NCI-H1436 (cell line): Measurements from ENCODE around the gene ERC1.
"Not testable (repeated sequence)": the region's sequence is repeated elsewhere in the genome, so short reads cannot be mapped to it uniquely, and the experiment has no call there.

Experiments
- DNase-seq: peaks from one replicate; lab custom pipeline; 2025; lab: John Stamatoyannopoulos, UW

ERC1 gene

DNA sequence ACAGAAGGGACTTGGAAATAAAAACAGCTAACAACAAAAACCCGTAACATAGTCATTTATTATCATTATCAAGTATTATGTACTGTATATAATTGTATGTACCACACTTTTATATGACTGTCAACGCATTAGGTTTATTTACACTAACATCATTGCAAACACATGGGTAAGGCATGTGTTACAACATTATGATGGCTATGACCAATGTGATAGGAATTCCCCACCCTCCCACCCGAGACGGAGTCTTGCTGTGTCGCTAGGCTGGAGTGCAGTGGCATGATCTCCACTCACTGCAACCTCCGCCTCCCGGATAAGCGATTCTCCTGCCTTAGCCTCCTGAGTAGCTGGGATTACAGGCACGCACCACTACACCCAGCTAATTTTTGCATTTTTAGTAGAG is 82.6 kb downstream of the ERC1 start:
- DNase-seq, result no peak

DNA sequence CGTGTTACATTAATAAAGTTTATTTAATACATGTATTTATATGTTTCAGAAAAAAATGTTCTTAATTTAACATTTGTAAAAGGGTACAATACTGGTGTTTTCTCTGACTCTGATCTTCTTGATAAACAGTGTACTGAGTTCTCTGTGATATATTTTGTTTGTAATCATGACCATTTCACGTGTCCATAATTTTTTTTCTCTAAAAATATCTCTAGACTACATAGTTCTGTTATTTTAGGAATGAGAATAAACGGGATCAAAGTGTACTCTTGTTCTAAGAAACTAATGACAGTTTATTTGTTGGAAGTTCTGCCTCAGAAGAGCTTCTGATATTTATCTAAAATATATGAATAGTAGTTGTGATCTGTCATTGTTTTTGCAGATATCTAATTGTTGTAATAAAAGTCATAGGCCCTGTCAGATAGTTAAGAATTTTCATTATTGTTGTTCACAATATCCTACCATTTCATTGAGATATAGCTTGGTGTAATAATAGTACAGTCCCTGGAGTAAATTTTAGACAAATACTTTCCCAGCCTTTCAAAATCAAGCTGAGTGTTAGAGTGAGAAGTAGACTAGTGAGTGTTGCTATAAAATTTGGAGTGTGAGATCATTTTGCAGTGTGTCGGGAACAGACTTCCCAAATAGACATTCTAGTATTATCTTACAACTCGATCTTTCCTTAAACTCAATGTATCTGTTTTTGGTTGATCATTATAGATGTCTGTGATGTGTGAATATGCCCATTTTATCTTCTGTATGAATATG is 86.2 kb downstream of the ERC1 start:
- DNase-seq, result no peak

DNA sequence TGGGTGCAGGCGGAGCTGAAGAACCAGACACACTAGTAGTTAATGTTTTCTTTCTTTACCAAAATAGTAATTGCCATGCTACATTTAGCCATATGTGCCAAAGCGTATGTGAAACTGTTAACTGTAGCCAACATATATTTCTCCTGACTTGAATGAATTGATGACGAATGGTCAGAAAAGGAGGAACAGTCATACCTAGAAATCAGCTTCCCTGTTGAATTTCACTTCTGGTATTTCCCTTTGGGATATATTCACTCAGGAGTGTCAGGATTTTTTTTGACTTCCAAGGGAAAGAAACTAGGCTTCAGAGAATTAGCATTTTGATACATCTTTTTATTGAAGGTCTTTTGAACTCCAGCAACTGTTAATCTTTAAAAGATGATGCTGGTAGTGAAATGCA is 87.0 kb downstream of the ERC1 start:
- no peak for DNase-seq

DNA sequence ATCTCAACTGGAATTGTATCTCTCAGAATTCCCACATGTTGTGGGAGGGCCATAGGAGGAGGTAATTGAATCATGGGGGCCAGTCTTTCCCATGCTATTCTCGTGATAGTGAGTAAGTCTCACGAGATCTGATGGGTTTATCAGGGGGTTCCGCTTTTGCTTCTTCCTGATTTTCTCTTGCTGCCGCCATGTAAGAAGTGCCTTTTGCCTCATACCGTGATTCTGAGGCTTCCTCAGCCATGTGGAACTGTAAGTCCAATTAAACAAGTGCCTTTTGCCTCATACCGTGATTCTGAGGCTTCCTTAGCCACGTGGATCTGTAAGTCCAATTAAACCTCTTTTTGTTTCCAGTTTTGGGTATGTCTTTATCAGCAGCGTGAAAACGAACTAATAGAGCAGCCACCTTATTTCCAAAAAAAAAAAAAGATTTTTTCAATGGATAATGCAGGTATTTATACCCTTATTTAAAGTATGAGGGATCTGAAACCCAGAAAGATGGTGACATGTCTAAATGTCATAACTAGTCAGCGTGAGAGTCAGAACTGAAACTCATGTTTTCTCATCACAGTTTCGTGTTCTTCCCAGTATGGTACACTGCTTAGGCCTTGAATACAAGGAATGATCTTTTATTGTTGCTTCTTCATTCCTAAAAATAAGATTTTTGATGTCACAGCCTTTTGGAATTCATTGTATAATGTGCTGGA is 89.6 kb downstream of the ERC1 start:
- no peak for DNase-seq

DNA sequence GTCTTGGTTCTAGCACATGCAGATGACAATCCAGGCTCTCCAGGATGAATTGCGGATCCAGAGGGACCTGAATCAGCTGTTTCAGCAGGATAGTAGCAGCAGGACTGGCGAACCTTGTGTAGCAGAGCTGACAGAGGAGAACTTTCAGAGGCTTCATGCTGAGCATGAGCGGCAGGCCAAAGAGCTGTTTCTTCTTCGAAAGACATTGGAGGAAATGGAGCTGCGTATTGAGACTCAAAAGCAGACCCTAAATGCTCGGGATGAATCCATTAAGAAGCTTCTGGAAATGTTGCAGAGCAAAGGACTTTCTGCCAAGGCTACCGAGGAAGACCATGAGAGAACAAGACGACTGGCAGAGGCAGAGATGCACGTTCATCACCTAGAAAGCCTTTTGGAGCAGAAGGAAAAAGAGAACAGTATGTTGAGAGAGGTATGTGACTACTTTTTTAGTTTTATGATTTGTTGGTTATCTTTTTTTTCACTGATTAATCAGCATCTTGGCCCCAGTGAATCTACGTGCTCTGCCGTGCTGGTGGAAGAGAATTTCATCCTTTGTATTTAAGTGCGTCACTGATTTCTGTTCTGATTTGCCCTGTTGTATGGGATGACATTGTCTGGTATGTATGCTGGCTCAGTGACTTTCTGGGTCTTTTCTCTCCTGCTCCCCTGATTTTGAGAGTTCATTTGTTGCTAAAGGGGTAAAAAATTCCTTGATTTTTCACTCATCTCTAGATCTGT is 92.3 kb downstream of the ERC1 start:
- DNase-seq, result no peak

DNA sequence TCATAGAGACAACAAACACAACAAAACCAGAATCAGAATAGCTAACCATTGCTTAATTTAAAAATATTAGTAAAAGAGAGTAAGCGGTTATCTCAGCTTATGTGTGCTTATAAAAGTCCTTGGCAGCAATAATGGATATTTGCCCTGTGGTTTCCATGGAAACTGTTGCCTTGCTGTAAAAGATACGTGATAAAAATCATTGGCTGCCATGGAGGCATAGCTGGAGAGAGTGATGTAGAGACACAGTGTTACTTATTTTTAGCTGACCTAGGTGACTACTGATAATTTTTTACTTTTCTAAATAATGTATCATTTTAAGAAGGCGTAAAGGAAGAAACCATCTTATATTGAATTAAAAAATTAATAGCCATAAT is 92.9 kb downstream of the ERC1 start:
- DNase-seq, result peak; percentile 27

DNA sequence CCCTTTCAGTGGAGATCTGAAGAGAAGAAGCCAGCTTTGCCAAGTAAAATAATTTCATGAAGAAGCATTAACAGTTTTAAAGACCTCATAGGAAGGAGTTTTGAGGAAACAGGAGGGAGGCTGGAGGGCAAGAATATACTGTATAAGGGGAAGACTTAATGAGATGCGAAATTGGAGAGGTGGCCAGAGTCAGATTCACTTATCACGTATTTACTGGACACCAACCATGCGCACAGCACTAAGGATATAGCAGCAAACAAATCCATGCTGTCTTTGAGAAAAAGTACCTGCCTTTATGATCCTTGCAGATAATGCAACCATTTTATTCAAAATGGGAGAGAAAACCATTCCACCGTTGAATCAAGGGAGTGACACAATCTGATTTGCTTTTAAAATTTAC is 100.3 kb downstream of the ERC1 start:
- no peak for DNase-seq

DNA sequence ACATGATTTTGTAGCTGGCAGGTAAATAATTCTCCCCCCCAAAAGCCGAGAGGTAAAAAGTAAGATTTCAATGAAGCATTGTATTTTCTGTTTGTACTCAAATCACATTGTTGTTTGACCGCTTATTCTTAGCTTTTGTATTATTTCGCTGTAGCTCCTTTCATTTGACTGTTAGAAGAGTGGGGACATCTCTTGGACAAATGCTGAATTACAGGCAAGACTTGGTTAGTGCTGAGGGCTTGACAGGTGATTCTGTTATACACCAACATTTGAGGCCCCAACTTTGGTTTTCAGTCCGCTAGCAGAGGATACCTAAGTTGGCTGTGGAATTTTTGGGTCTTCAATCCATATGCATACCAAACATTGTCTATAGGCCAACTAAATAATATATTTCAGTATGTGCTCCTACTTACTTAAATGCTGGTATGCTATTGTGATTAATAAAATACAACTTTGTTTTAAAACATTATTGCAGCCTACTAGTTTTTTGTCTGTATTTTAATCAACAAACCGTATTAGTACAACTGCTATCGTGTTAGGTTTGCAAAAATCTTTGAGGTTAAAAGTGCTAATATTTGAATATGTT is 102.2 kb downstream of the ERC1 start:
- peak; percentile 39 for DNase-seq

DNA sequence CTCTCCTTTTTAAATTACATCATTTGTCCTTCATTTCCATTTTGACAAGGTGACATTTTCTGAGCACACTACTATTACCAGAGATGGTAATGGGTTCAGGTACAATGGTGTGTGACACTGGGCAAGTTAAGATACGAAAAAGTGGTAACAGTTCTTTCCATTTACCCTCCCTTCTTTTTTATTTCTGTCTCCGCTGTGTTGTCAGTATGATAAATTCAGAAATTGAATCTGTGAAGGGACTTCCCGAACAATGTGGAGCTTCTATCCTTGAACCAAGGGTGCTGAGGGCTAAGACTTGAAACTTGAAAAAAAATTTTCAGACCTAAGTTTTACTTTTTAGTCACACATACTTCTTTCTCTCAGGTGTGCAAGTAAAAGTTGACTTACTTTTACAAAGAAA is 103.7 kb downstream of the ERC1 start:
- DNase-seq, result no peak

DNA sequence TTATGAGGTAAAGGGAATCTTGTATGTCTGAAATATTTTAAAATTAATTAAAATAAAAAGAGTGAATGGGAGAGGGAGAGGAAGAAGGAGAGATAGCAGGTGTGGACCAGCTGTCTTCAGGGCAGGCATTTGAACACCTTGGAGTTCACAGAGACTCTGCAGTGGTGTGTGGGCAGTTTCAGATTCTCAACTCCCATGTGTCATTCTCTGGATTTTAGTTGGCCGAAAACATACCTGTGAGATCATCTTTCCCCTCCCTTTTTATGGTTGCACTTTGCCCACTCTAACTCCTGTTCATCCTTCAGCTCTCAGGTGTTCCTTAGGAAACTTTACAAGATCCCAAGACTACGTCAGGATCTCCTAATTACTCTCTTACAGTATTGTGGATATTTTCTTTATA is 108.1 kb downstream of the ERC1 start:
- DNase-seq, result no peak

DNA sequence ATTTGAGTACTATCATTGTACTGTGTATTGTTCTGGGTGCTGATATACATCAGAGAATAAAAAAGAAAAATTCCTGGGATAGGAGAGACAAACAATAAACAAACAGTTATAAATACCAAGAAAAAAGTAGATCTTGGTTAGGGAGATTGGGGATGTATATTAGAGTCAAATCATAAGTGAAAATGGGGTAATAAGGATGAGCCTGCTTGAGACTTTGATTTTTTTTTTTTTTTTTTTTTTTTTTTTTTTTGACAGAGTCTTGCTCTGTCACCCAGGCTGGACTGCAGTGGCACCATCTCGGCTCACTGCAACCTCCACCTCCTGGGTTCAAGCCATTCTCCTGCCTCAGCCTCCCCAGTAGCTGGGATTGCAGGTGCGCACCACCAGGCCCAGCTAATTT is 108.6 kb downstream of the ERC1 start:
- not testable (repeated sequence) for DNase-seq

DNA sequence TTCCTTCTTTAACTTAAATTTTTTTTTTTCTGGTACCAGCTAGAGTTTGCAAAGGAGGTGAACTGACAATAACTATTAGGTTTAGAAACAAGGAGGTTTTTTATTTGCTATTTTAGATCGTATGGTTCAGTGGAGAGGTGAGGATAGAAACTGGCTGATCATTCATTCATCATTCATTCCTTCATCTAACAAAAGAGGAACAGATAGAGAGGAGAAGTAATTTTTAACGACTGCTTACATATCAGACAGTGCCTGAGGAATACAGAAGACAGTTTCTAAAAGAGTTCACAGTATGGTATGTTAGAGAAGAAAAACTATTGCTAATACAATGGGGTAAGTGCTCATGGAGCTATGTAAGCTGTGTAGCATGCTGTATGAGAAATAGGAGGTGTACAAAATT is 111.1 kb downstream of the ERC1 start:
- no peak for DNase-seq

DNA sequence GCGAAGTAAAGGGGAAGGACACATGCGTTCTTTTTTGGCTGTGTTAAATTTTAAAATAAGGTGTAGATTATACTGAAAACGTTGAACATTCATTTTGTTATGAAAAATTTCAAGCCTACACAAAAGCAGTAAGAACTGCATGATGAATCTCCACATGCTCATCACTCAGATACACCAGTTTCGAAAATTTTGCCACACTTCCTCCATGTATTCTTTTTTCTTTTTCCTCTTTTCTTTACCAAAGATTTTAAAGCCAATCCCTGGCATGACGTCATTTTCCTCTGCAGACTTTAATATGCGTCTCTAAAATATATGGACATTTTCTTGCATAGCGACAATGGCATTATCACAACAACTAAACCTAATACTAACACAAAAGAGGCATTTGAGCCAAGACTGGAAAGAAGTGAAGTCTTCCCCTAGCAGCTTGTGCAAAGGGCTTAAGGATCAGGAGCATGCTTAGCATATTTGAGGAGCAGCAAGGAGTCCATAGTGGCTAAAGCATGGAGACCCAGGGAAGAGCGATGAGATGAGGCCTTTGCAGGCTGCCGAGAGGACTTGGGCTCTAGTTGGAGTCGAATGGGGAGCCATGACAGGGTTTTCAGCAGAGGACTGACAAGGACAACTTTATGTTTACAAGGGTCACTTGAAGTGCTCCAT is 111.9 kb downstream of the ERC1 start:
- no peak for DNase-seq

DNA sequence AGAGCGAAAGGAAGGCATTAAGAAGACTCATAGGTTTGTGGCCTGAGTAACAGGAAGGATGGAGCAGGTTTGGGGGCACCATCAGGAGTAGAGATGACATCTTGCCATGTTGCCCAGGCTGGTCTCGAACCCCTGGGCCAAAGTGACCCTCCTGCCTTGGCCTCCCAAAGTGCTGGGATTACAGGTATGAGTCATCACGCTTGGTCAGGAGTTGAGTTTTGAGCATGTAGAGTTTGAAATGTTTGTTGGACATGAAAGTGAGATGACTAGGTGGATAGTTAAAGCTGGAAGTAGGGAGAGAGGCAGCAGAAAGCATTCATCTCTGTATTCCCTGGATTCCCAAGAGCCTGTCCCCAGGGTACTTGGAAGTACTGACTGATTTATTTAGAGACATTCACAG is 112.6 kb downstream of the ERC1 start:
- no peak for DNase-seq

DNA sequence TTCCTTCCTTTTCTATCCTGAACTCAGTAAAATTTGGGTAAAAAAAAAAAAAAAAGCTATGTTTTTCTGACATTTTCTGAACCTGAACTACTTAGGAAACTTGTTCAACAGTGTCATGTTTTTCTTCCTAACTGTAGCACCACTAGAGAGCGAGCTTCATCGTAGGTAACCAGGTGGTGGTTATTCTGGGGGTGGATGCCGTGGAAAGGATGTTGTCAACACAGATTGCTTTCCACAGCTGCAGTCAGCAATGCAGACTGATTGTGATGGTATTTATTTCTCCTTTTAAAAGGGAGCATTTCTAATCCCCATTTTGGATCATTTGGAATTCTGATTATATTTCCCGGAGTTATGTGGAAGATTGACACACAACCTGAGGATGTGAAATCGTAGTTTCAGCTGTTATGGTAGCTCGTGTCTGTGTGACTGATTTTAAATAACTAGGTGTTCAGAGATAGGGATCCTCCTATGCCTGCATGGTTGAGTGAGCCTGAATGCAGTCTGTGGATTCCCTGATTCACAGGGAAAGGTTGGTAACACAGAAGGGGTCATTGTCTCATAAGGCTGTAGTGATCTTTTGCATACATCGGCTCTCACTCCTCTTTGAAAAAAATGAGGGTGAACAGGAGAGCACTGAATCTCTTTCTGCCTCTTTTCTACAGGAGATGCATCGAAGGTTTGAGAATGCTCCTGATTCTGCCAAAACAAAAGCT is 113.2 kb downstream of the ERC1 start:
- DNase-seq, result no peak

DNA sequence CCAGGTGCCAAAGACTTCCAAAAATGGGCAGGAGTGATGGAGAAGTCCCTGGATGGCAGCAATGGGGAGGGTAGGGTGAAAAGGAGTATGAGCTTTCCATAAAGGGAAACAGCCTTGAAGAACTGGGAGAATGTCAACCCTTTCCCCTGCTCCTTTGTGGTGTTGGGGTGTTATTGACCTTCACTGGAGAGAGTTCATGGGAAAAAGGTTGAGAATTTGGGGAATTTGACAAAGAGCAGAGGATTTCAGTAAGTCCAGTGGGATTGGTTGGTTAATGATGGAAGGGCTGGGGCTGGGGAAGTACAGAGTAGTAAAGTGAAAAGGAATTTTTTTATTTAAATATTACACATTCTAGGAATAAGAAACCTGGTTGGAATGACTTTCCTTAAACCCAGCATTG is 116.6 kb downstream of the ERC1 start:
- DNase-seq, result no peak

DNA sequence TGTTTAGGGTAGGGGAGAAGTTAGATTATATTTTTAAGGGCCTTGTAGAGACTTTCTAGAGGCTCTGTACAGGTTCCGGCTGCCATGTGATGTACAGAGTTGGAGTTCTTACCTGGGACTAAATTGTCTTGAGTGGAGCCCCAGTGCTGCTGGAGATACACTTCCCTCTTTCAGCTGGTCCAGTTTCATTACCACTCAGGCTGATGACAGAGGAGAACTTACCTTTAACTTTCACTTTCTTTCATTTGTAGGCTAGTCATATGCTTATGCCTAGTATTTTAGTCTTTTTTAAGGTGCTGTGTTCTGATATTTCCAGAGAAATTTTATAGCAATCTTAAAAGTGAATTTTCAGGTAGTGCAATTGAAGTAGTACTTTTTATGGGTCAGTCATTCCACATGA is 117.3 kb downstream of the ERC1 start:
- no peak for DNase-seq

DNA sequence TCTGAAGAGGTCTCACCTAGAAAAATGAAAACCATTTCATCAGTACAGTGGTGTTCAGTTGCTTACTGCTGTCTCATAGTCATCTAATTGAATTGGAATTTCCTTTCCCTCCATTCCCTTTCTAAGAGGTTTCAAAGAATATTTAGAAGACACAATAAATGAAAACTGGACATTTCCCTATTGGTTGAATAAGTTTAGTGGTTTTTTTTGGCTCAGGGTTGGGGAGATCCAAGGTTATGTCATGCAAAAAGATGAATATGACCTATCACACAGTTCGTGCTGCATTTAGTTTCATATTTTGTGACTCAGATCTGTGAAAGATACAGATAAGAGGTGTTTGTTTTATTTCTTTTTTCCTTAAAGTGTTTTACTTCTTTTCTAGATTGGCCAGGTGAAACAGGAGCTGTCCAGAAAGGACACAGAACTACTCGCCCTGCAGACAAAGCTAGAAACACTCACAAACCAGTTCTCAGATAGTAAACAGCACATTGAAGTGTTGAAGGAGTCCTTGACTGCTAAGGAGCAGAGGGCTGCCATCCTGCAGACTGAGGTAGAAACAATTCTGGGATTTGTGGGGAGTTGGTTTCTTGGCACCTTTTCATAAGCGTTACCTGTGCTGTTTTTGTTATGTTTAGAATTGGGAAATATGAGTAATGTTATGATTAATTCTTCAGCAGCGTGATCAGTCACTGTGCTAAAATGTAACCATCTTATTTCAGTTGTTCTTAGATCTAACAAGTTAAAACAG is 124.6 kb downstream of the ERC1 start:
- no peak for DNase-seq

DNA sequence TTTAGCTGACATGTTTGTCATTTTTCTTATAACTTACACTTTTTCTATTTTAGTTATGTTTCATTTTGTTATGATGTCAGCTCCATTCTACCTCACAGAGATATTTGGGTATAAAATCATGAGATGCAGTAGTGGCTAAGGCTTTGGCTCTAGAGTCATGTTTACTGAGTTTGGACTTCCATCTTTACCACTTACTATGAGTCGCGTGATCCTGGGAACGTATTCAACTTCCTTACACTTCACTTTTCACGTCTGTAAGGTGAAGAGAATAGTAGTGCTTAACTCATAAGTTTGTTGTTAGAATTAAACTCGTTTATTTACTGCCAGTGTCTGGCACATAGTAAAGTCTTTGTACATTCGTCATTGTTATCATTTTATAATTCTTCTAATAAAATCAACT is 126.3 kb downstream of the ERC1 start:
- DNase-seq, result no peak

DNA sequence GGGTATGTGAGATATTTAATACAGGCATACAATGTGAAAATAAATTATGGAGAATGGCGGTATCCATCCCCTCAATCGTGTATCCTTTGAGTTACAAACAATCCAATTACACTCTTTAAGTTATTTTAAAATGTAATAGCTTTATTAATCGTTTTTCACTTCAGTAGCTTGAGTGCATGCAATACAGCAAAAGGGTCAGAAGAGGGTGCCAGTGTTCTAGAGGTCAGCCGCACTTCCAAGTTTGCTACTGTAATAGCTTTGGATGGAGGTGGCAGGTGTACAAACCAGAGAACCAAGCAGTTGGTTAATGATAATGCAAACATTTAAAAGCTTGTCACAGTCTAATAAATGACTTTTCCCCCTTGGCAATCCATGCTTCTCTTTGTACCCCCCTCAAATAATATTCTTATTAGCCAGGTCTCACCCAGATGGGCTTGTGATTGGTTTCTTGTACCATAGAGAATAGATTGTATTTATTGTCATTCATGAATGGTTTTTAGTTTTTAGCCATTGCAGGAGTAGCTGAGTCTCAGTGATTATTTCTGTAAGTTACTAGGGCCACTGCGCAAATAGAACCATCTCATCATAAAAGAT is 127.0 kb downstream of the ERC1 start:
- DNase-seq, result peak; percentile 78

DNA sequence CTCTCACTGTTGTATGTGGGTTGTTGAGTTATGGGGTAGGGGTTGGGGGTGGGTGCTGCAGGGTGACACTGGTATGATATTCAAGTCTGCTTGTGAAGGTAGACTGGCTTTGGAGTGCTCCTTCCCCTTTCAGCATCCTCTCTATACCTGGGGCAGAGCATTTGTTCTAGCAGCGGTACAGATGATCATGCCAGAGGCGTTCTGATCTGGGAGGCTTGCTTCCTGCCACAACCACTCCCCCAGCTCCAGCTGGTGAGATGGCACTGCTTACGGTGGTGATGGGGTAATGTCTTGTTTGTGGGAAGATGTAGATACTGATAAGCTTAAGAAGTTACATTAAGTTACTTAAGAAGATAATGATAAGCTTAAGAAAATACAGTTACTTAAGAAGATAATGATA is 131.8 kb downstream of the ERC1 start:
- DNase-seq, result no peak
